GM18526 (cell line): Measurements from ENCODE around the gene AP1S1.

ENCODE experiments used
- POLR2A ChIP-seq: IDR thresholded peaks from 3 replicates; pipeline ENCODE4 v1.6.1; 2011; ENCODE audit not compliant: insufficient read length; ENCODE audit errors: extremely low read depth

The AP1S1 gene

GRCh38 chr7:101172854-101173751 is 18.8 kb downstream of the AP1S1 start:
- no peak for TF ChIP-seq POLR2A

GRCh38 chr7:101173752-101174244 is 19.5 kb downstream of the AP1S1 start:
- no peak for TF ChIP-seq POLR2A

- TF ChIP-seq POLR2A: no peak
Observed at GRCh38 chr7:101174322-101174854, 20.1 kb downstream of the AP1S1 start.

GRCh38 chr7:101175664-101176063 is 21.4 kb downstream of the AP1S1 start:
- no peak for TF ChIP-seq POLR2A

- TF ChIP-seq POLR2A: no peak
Observed at GRCh38 chr7:101177644-101178043, 23.4 kb downstream of the AP1S1 start.

GRCh38 chr7:101179117-101179516 is 24.8 kb downstream of the AP1S1 start:
- no peak for TF ChIP-seq POLR2A

GRCh38 chr7:101179713-101180112 is 25.4 kb downstream of the AP1S1 start:
- no peak for TF ChIP-seq POLR2A

GRCh38 chr7:101180130-101180755 is 26.0 kb downstream of the AP1S1 start, which contains the start of gene NAT16:
NAT16 (minus strand) TSS chr7:101180293; CDS start chr7:101174807, 5,486 bp downstream.
- TF ChIP-seq POLR2A: no peak

- no peak for TF ChIP-seq POLR2A
Observed at GRCh38 chr7:101185258-101185839, 31.1 kb downstream of the AP1S1 start.

GRCh38 chr7:101186194-101186593 is 31.9 kb downstream of the AP1S1 start:
- no peak for TF ChIP-seq POLR2A

- no peak for TF ChIP-seq POLR2A
Observed at GRCh38 chr7:101186844-101187428, 32.7 kb downstream of the AP1S1 start.

- no peak for TF ChIP-seq POLR2A
Observed at GRCh38 chr7:101189109-101189508, 34.8 kb downstream of the AP1S1 start.

GRCh38 chr7:101195884-101196283 is 41.6 kb downstream of the AP1S1 start:
- TF ChIP-seq POLR2A: no peak

- no peak for TF ChIP-seq POLR2A
Observed at GRCh38 chr7:101197991-101198390, 43.7 kb downstream of the AP1S1 start.

- no peak for TF ChIP-seq POLR2A
Observed at GRCh38 chr7:101198476-101198875, 44.2 kb downstream of the AP1S1 start.
